Liver (tissue), 9 donors: ENCODE measurements around the gene CHST1. TPM values are rescaled to one million over a fixed set of nuclear protein-coding genes. Genes with fewer than 3 reads are reported as not detected.

Source experiments
- DNase-seq: peaks from one replicate; pipeline ENCODE4 v3.0.0-alpha.2; 2017; ENCODE audit warnings: low spot score
- H3K27ac ChIP-seq, 2 donors: one replicate each; pipeline ENCODE4 v1.7.0; 2013; ENCODE audit warnings: inconsistent platforms in 2 of 2, low read length in 2 of 2, control low read depth in 1 of 2, low read depth in 1 of 2, mild to moderate bottlenecking in 1 of 2
- H3K27me3 ChIP-seq, 4 donors: one replicate each; pipeline versions ENCODE4 v1.6.1 to v1.7.0; 2013; ENCODE audit warnings: low read length in 3 of 4, inconsistent platforms in 1 of 4, mild to moderate bottlenecking in 1 of 4, moderate library complexity in 1 of 4; ENCODE audit not compliant: control insufficient read depth in 4 of 4, insufficient read depth in 4 of 4
- H3K36me3 ChIP-seq, 4 donors: one replicate each; pipeline versions ENCODE4 v1.6.1 to v1.7.0; 2013; ENCODE audit warnings: low read length in 3 of 4, mild to moderate bottlenecking in 3 of 4, low read depth in 1 of 4, moderate library complexity in 1 of 4; ENCODE audit not compliant: control insufficient read depth in 4 of 4, insufficient read depth in 3 of 4
- H3K4me1 ChIP-seq, 4 donors: one replicate each; pipeline versions ENCODE4 v1.6.1 to v1.7.0; 2013; ENCODE audit warnings: low read length in 3 of 4, mild to moderate bottlenecking in 3 of 4, moderate library complexity in 1 of 4; ENCODE audit not compliant: control insufficient read depth in 4 of 4, insufficient read depth in 4 of 4
- H3K4me3 ChIP-seq, 3 donors: one replicate each; pipeline versions ENCODE4 v1.6.1 to v1.7.0; 2013; ENCODE audit warnings: low read length in 3 of 3, control low read depth in 1 of 3, low read depth in 1 of 3, mild to moderate bottlenecking in 1 of 3
- H3K9ac ChIP-seq, 2 donors: one replicate each; pipeline ENCODE4 v1.7.0; 2013; ENCODE audit warnings: low read length in 2 of 2, mild to moderate bottlenecking in 2 of 2, moderate library complexity in 2 of 2, control low read depth in 1 of 2, low read depth in 1 of 2
- H3K9me3 ChIP-seq, 4 donors: one replicate each; pipeline versions ENCODE4 v1.6.1 to v1.7.0; 2013; ENCODE audit warnings: low read length in 3 of 4; ENCODE audit not compliant: control insufficient read depth in 4 of 4
- ATF3 ChIP-seq: IDR thresholded peaks from 2 replicates; pipeline ENCODE4 v1.6.1; 2016; ENCODE audit warnings: antibody characterized with exemption
- CTCF ChIP-seq: fragments of 150-350 bp; IDR thresholded peaks from 2 replicates; pipeline ENCODE4 v1.5.1; 2017; ENCODE audit warnings: improper control_type of control experiment, low read depth, low read length; ENCODE audit not compliant: missing input control
- EGR1 ChIP-seq, 2 donors: IDR thresholded peaks; 2 replicates each; pipeline ENCODE4 v1.6.1; 2016 to 2018; ENCODE audit warnings: antibody characterized with exemption in 2 of 2, low read depth in 2 of 2
- FOXA1 ChIP-seq: IDR thresholded peaks from 2 replicates; pipeline ENCODE4 v1.6.1; 2016; ENCODE audit warnings: antibody characterized with exemption
- FOXA2 ChIP-seq: IDR thresholded peaks from 2 replicates; pipeline ENCODE4 v1.6.1; 2016; ENCODE audit warnings: antibody characterized with exemption
- GABPA ChIP-seq, 2 donors: IDR thresholded peaks in 1 of 2; conservative IDR thresholded peaks in 1 of 2; 2 replicates each; pipeline ENCODE4 v1.6.1; 2016; ENCODE audit warnings: antibody characterized with exemption in 2 of 2, mild to moderate bottlenecking in 1 of 2, moderate library complexity in 1 of 2
- HNF4A ChIP-seq, 2 donors: conservative IDR thresholded peaks; 2 replicates each; pipeline ENCODE4 v1.6.1; 2016; ENCODE audit warnings: antibody characterized with exemption in 2 of 2, mild to moderate bottlenecking in 2 of 2
- HNF4G ChIP-seq: IDR thresholded peaks from 2 replicates; pipeline ENCODE4 v1.6.1; 2016; ENCODE audit warnings: antibody characterized with exemption
- JUND ChIP-seq, 2 donors: IDR thresholded peaks; 2 replicates each; pipeline ENCODE4 v1.6.1; 2016; ENCODE audit warnings: antibody characterized with exemption in 2 of 2
- MAX ChIP-seq: IDR thresholded peaks from 2 replicates; pipeline ENCODE4 v1.6.1; 2016; ENCODE audit warnings: antibody characterized with exemption
- NR2F2 ChIP-seq: IDR thresholded peaks from 2 replicates; pipeline ENCODE4 v1.6.1; 2016; ENCODE audit warnings: antibody characterized with exemption
- RAD21 ChIP-seq, 2 donors: IDR thresholded peaks; 2 replicates each; pipeline ENCODE4 v1.6.1; 2016; ENCODE audit warnings: antibody characterized with exemption in 2 of 2, mild to moderate bottlenecking in 2 of 2
- REST ChIP-seq: IDR thresholded peaks from 2 replicates; pipeline ENCODE4 v1.6.1; 2016; ENCODE audit warnings: antibody characterized with exemption, mild to moderate bottlenecking
- RXRA ChIP-seq, 2 donors: IDR thresholded peaks; 2 replicates each; pipeline ENCODE4 v1.6.1; 2017 to 2018; ENCODE audit warnings: antibody characterized with exemption in 2 of 2, mild to moderate bottlenecking in 1 of 2
- SP1 ChIP-seq: IDR thresholded peaks from 2 replicates; pipeline ENCODE4 v1.6.1; 2018; ENCODE audit warnings: antibody characterized with exemption, mild to moderate bottlenecking
- TAF1 ChIP-seq: conservative IDR thresholded peaks from 2 replicates; pipeline ENCODE4 v1.6.1; 2016; ENCODE audit warnings: antibody characterized with exemption, mild to moderate bottlenecking
- YY1 ChIP-seq: IDR thresholded peaks from 2 replicates; pipeline ENCODE4 v1.6.1; 2016; ENCODE audit warnings: antibody characterized with exemption, mild to moderate bottlenecking
- ZBTB33 ChIP-seq: IDR thresholded peaks from 2 replicates; pipeline ENCODE4 v1.6.1; 2016; ENCODE audit warnings: antibody characterized with exemption
- WGBS: extraction: QIAGEN DNeasy Blood & Tissue Kit; methylation state at CpG from one replicate; pipeline ENCODE4 v1.1.7; 2013; 5-methylcytosine and 5-hydroxymethylcytosine counted together
- polyA plus RNA-seq, 2 donors: library from polyadenylated mRNA; stranded (reverse) in 1 of 2; unstranded in 1 of 2; fragments of 200-250 nt in 1 of 2; fragments of >200 nt in 1 of 2; fragmentation: Nextera tagmentation in 1 of 2; extraction: Ambion mirVana in 1 of 2; gene quantifications; one replicate each; pipeline versions ENCODE4 v1.2.1 to v1.2.3, GENCODE V29; 2013 to 2015
- total RNA-seq, 2 donors: library from RNA; depleted of rRNA; stranded (reverse); fragments of >200 nt; gene quantifications; one replicate each; pipeline ENCODE4 v1.2.3, GENCODE V29; 2014
- donor health status: healthy.
- donor health status: healthy.
- donor health status: healthy.
- donor health status: healthy.
- donor health status: healthy.

The CHST1 gene
- total and polyA plus RNA-seq, 4 donors, result 0.23 to 0.81 (median 0.45) TPM

GRCh38 chr11:45651841-45652749 is 13.3 kb downstream of the CHST1 start:
- Histone ChIP-seq H3K27ac (no peak overlapping the region), H3K4me3 (no peak overlapping the region), H3K27me3 (no peaks in the 10 kb centered on the region), H3K9ac (no peak overlapping the region), H3K9me3 (no peaks in the 10 kb centered on the region), H3K4me1 (peaks cover 0 to 1% (median 0%) of the 10 kb centered on the region in 4 donors), H3K36me3 (no peaks in the 10 kb centered on the region)
- no peak for DNase-seq
- 76% methylated on average over 20 of the region's 20 CpGs for WGBS
- TF ChIP-seq HNF4G (no peak), FOXA2 (no peak), YY1 (no peak), EGR1 (IDR thresholded peaks at IDR 0.05; ENCODE audit: low read depth in 2 of 2) (no peak), FOXA1 (no peak), NR2F2 (no peak), HNF4A (conservative IDR thresholded peaks at IDR 0.05) (no peak), CTCF (no peak), JUND (IDR thresholded peaks at IDR 0.05) (no peak), RAD21 (IDR thresholded peaks at IDR 0.05) (no peak), TAF1 (no peak), REST (no peak), RXRA (IDR thresholded peaks at IDR 0.05) (no peak), GABPA (IDR thresholded peaks at IDR 0.05 in 1 of 2, conservative IDR thresholded peaks at IDR 0.05 in 1 of 2) (no peak), MAX (no peak), SP1 (no peak)

GRCh38 chr11:45651156-45651555 is 14.3 kb downstream of the CHST1 start:
- DNase-seq, result no peak
- H3K9ac ChIP-seq, result no peak overlapping the region
- TF ChIP-seq SP1 (no peak), MAX (no peak), FOXA2 (no peak), CTCF (no peak), TAF1 (no peak), RAD21 (IDR thresholded peaks at IDR 0.05) (no peak), RXRA (IDR thresholded peaks at IDR 0.05) (no peak), ATF3 (no peak), ZBTB33 (no peak), YY1 (no peak), HNF4A (conservative IDR thresholded peaks at IDR 0.05) (no peak)
- H3K36me3 ChIP-seq, result no peaks in the 10 kb centered on the region
- no peaks in the 10 kb centered on the region for H3K9me3 ChIP-seq
- peaks cover 0 to 1% (median 0%) of the 10 kb centered on the region in 4 donors for H3K4me1 ChIP-seq
- no peak overlapping the region for H3K27ac ChIP-seq
- H3K4me3 ChIP-seq, result no peak overlapping the region
- 80% methylated on average over 9 of the region's 9 CpGs for WGBS
- no peaks in the 10 kb centered on the region for H3K27me3 ChIP-seq
